OCI-LY7 (cell line): ENCODE results near the gene DMD. TPM values are rescaled to one million over a fixed set of nuclear protein-coding genes. Genes with fewer than 3 reads are reported as not detected.
A peak's percentile ranks its signal among the peaks of the same experiment; 100 is the strongest.

Experiments
- BruUV-seq: library from RNA; stranded (reverse); fragments of 400-500 nt; replicated peaks from 2 replicates; lab custom pipeline; 2021; lab: Mats Ljungman, UMichigan
- CTCF ChIA-PET: fragments of 300-600 bp; sonication (Branson Sonifier 250); formaldehyde crosslinking; loops from one replicate; lab custom pipeline; 2022; ENCODE audit warnings: antibody characterized with exemption; ENCODE audit not compliant: unreplicated experiment; lab: Charles Lee
- POLR2A ChIA-PET: fragments of 300-600 bp; sonication (Branson Sonifier 250); formaldehyde crosslinking; loops from one replicate; lab custom pipeline; 2022; ENCODE audit warnings: antibody characterized with exemption; lab: Charles Lee
- DNase-seq: peaks from one replicate; pipeline ENCODE4 v3.0.0-alpha.2; 2015; ENCODE audit warnings: low spot score
- H2AFZ ChIP-seq: fragments of 200-600 bp; sonication (generic), shearing (Covaris generic); 2 replicates; pipeline ENCODE4 v1.6.1; 2014; ENCODE audit warnings: mild to moderate bottlenecking, antibody characterized with exemption, low read length, moderate library complexity
- H3K27ac ChIP-seq: fragments of 200-600 bp; sonication (generic); 2 replicates; pipeline ENCODE4 v1.5.1; 2014; ENCODE audit warnings: mixed run types, low read depth, mild to moderate bottlenecking, moderate library complexity, low read length, inconsistent platforms; ENCODE audit not compliant: poor library complexity, severe bottlenecking
- H3K36me3 ChIP-seq: fragments of 200-600 bp; sonication (generic); 2 replicates; pipeline ENCODE4 v1.6.1; 2014; ENCODE audit warnings: mild to moderate bottlenecking, antibody characterized with exemption, low read length, moderate library complexity, mixed read lengths; ENCODE audit not compliant: insufficient read depth
- H3K4me1 ChIP-seq: fragments of 200-600 bp; sonication (generic); 2 replicates; pipeline ENCODE4 v1.5.1; 2014; ENCODE audit warnings: mild to moderate bottlenecking, low read length; ENCODE audit not compliant: insufficient read depth, poor library complexity, severe bottlenecking
- H3K4me2 ChIP-seq: fragments of 200-600 bp; sonication (generic); 2 replicates; pipeline ENCODE4 v1.6.1; 2014; ENCODE audit warnings: mild to moderate bottlenecking, low read length
- H3K4me3 ChIP-seq: fragments of 200-600 bp; sonication (generic); 2 replicates; pipeline ENCODE4 v1.5.1; 2014; ENCODE audit warnings: mild to moderate bottlenecking, low read depth, low read length; ENCODE audit not compliant: poor library complexity, severe bottlenecking
- H3K79me2 ChIP-seq: fragments of 200-600 bp; sonication (generic); 2 replicates; pipeline ENCODE4 v1.6.1; 2016; ENCODE audit warnings: low read depth, mild to moderate bottlenecking, low read length, moderate library complexity, mixed read lengths; ENCODE audit not compliant: insufficient read depth
- H3K9me2 ChIP-seq: fragments of 200-600 bp; sonication (generic); 2 replicates; pipeline ENCODE4 v1.6.1; 2016; ENCODE audit warnings: mild to moderate bottlenecking, low read length, mixed read lengths; ENCODE audit not compliant: insufficient read depth
- H3K9me3 ChIP-seq: fragments of 200-600 bp; sonication (generic); 2 replicates; pipeline ENCODE4 v1.6.1; 2014; ENCODE audit warnings: mild to moderate bottlenecking, mixed run types, low read length, mixed read lengths
- H4K20me1 ChIP-seq: fragments of 200-600 bp; sonication (generic); 2 replicates; pipeline ENCODE4 v1.6.1; 2014; ENCODE audit warnings: mild to moderate bottlenecking, antibody characterized with exemption, low read length, moderate library complexity, mixed read lengths; ENCODE audit not compliant: insufficient read depth
- EZH2phosphoT487 ChIP-seq: fragments of 200-600 bp; sonication (generic); IDR thresholded peaks from 2 replicates; pipeline ENCODE4 v1.6.1; 2018; ENCODE audit warnings: low read depth, borderline replicate concordance, mild to moderate bottlenecking, mixed run types, antibody characterized with exemption, low read length, moderate library complexity, mixed read lengths
- intact Hi-C: fragments of 100-400 bp; cut with micrococcal nuclease; formaldehyde crosslinking; loops from one replicate; pipeline ENCODE4 v1.10.0; 2022; ENCODE audit not compliant: unreplicated experiment
- total RNA-seq, 2 experiments: library from RNA; depleted of rRNA in 1 of 2; stranded (reverse); fragments of >200 nt in 1 of 2; shearing (Covaris generic) in 1 of 2; gene quantifications; 2 replicates each; pipeline ENCODE4 v1.2.3, GENCODE V29; 2014 to 2022
- TF ChIP-seq, protein P1 (sequence below): fragments of 200-600 bp; sonication (generic); conservative IDR thresholded peaks from 2 replicates; pipeline ENCODE4 v1.5.1; 2014; ENCODE audit warnings: mild to moderate bottlenecking, antibody characterized with exemption, low read length, moderate library complexity, mixed read lengths

The DMD gene
- total RNA-seq, 2 experiments from 2014 or later: 20.5 to 61.4 TPM

DNA sequence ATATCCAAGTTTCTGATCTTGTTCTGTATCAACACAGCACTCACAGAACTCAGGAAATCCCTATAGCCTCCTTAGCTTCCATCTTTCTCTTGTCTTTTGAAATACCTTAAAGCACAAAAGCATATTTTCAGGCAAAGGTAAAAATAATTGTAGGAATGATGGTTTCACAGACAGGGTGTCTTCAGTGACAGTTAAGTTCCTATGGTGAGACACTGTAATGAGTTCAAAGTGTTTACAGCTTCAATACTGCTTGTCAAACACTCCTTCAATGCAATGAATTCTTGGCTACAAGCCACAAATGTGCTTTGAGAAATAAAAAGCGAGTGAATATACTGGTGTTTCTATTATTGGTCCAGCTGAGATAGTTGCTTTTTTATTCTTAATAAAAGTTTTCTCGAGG lies 466.0 kb downstream of the DMD start:
- no peaks in the 10 kb centered on the region for H3K79me2 ChIP-seq
- DNase-seq: no peak
- no peaks in the 10 kb centered on the region for H3K4me1 ChIP-seq
- H3K27ac ChIP-seq: no peak overlapping the region
- TF ChIP-seq, protein P1, sequence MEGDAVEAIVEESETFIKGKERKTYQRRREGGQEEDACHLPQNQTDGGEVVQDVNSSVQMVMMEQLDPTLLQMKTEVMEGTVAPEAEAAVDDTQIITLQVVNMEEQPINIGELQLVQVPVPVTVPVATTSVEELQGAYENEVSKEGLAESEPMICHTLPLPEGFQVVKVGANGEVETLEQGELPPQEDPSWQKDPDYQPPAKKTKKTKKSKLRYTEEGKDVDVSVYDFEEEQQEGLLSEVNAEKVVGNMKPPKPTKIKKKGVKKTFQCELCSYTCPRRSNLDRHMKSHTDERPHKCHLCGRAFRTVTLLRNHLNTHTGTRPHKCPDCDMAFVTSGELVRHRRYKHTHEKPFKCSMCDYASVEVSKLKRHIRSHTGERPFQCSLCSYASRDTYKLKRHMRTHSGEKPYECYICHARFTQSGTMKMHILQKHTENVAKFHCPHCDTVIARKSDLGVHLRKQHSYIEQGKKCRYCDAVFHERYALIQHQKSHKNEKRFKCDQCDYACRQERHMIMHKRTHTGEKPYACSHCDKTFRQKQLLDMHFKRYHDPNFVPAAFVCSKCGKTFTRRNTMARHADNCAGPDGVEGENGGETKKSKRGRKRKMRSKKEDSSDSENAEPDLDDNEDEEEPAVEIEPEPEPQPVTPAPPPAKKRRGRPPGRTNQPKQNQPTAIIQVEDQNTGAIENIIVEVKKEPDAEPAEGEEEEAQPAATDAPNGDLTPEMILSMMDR: no peak
- no peak for TF ChIP-seq EZH2phosphoT487
- no peaks in the 10 kb centered on the region for H4K20me1 ChIP-seq
- intact Hi-C loops: no loop called here
- POLR2A ChIA-PET: interaction anchor here (1.1 kb wide), 1 partner anchor 11 kb away, joined by 3 read pairs; no protein-coding TSS in a partner anchor
- no peaks in the 10 kb centered on the region for H3K36me3 ChIP-seq
- no peaks in the 10 kb centered on the region for H3K9me3 ChIP-seq
- CTCF ChIA-PET: no interaction called here
- H2AFZ ChIP-seq: peak overlapping the region; percentile 36; the same call in 1 of the 2 replicates
- no peak overlapping the region for H3K4me3 ChIP-seq
- no peaks in the 10 kb centered on the region for H3K9me2 ChIP-seq
- no TSS peak for BruUV-seq
- H3K4me2 ChIP-seq: no peak overlapping the region

DNA sequence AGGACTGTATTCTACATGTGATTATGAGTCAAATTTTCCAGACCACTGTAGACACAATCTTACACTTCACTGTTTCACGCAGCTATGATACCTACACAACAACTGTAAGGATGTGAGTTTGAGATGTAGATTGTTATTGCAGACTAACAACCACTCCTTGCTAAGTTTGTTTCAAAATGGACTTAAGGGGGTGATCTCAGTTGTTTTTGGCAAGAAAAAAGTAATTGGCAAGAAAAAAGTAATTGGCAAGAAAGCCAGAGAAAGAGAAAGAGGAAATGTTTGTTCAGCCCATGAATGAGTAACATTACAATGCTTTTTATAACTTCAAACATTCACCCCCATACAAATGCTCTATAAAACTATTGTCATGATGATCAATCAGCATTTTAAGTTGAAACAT lies 466.4 kb downstream of the DMD start:
- intact Hi-C loops: no loop called here
- CTCF ChIA-PET: no interaction called here
- Histone ChIP-seq H4K20me1 (no peaks in the 10 kb centered on the region), H3K4me1 (no peaks in the 10 kb centered on the region), H3K79me2 (no peaks in the 10 kb centered on the region), H3K27ac (no peak overlapping the region), H3K4me3 (no peak overlapping the region), H3K9me2 (no peaks in the 10 kb centered on the region), H2AFZ (peak overlapping the region; percentile 36; the same call in 1 of the 2 replicates), H3K36me3 (no peaks in the 10 kb centered on the region), H3K4me2 (no peak overlapping the region), H3K9me3 (no peaks in the 10 kb centered on the region)
- POLR2A ChIA-PET: interaction anchor here (1.1 kb wide), 1 partner anchor 11 kb away, joined by 3 read pairs; no protein-coding TSS in a partner anchor
- TF ChIP-seq, protein P1: no peak
- no peak for TF ChIP-seq EZH2phosphoT487
- no peak for DNase-seq
- BruUV-seq: no TSS peak

DNA sequence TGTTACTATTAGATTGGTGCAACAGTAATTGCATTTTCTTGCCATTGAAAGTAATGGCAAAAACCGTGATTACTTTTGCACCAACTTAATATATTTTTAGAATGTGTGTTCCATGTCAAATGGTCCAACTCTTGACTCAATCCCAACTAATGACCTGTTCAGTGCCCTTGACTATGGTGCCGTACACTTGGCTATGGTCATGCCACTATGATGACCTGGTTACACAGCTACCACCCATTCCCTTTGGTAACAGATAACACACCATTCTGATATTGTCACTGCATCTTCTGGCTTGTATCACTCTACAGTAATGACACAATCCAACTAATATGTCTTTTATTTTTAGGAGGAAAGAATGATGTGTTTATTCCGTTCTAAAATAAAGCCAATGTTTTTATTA lies 469.4 kb downstream of the DMD start:
- no peak overlapping the region for H2AFZ ChIP-seq

More for the DNA sequence above, 469.4 kb downstream of the DMD start:
- H3K79me2 ChIP-seq: no peaks in the 10 kb centered on the region
- no peaks in the 10 kb centered on the region for H4K20me1 ChIP-seq
- intact Hi-C loops: no loop called here
- BruUV-seq: no TSS peak
- H3K36me3 ChIP-seq: no peaks in the 10 kb centered on the region
- no peak overlapping the region for H3K4me2 ChIP-seq
- no peaks in the 10 kb centered on the region for H3K9me2 ChIP-seq
- no peaks in the 10 kb centered on the region for H3K9me3 ChIP-seq
- no peak overlapping the region for H3K4me3 ChIP-seq
- no peak overlapping the region for H3K27ac ChIP-seq
- no peak for DNase-seq
- CTCF ChIA-PET: no interaction called here
- no peaks in the 10 kb centered on the region for H3K4me1 ChIP-seq
- TF ChIP-seq, protein P1: no peak
- no peak for TF ChIP-seq EZH2phosphoT487
- POLR2A ChIA-PET: no interaction called here
